ENCODE data around the gene PREX1.

DNA sequence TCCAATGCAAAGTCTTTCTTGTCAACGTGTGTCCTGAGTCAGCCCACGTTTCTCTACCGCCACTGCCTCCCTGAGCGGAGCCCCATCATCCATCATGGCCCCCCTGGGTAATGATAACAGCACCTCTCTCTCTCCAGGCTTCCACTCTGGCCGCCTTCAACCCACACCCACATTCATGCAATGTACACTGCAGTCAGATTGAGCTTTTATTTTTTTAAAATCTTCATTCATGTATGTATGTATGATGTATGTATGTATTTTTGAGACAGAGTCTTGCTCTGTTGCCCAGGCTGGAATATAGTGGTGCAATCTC, 245.2 kb downstream of the PREX1 start:
- TF ChIP-seq, protein P1, sequence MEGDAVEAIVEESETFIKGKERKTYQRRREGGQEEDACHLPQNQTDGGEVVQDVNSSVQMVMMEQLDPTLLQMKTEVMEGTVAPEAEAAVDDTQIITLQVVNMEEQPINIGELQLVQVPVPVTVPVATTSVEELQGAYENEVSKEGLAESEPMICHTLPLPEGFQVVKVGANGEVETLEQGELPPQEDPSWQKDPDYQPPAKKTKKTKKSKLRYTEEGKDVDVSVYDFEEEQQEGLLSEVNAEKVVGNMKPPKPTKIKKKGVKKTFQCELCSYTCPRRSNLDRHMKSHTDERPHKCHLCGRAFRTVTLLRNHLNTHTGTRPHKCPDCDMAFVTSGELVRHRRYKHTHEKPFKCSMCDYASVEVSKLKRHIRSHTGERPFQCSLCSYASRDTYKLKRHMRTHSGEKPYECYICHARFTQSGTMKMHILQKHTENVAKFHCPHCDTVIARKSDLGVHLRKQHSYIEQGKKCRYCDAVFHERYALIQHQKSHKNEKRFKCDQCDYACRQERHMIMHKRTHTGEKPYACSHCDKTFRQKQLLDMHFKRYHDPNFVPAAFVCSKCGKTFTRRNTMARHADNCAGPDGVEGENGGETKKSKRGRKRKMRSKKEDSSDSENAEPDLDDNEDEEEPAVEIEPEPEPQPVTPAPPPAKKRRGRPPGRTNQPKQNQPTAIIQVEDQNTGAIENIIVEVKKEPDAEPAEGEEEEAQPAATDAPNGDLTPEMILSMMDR (IDR thresholded peaks at IDR 0.05; ENCODE audit: insufficient read depth, low read length): no peak
- TF ChIP-seq, protein P2, sequence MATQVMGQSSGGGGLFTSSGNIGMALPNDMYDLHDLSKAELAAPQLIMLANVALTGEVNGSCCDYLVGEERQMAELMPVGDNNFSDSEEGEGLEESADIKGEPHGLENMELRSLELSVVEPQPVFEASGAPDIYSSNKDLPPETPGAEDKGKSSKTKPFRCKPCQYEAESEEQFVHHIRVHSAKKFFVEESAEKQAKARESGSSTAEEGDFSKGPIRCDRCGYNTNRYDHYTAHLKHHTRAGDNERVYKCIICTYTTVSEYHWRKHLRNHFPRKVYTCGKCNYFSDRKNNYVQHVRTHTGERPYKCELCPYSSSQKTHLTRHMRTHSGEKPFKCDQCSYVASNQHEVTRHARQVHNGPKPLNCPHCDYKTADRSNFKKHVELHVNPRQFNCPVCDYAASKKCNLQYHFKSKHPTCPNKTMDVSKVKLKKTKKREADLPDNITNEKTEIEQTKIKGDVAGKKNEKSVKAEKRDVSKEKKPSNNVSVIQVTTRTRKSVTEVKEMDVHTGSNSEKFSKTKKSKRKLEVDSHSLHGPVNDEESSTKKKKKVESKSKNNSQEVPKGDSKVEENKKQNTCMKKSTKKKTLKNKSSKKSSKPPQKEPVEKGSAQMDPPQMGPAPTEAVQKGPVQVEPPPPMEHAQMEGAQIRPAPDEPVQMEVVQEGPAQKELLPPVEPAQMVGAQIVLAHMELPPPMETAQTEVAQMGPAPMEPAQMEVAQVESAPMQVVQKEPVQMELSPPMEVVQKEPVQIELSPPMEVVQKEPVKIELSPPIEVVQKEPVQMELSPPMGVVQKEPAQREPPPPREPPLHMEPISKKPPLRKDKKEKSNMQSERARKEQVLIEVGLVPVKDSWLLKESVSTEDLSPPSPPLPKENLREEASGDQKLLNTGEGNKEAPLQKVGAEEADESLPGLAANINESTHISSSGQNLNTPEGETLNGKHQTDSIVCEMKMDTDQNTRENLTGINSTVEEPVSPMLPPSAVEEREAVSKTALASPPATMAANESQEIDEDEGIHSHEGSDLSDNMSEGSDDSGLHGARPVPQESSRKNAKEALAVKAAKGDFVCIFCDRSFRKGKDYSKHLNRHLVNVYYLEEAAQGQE (IDR thresholded peaks at IDR 0.05; ENCODE audit: insufficient replicate concordance, low read depth): no peak
- no peak for TF ChIP-seq POLR2AphosphoS5 (IDR thresholded peaks at IDR 0.05; ENCODE audit: low read depth)

Data from HL-60 (cell line).